Loucy (cell line): ENCODE data around the gene MXRA5.

ENCODE experiments used
- CTCF ChIP-seq: fragments of 200-600 bp; sonication (generic); conservative IDR thresholded peaks from 2 replicates; pipeline ENCODE4 v1.5.1; 2014; ENCODE audit warnings: mild to moderate bottlenecking, antibody characterized with exemption, low read length
- EZH2phosphoT487 ChIP-seq: fragments of 200-600 bp; IDR thresholded peaks from 2 replicates; pipeline ENCODE4 v1.6.1; 2018; ENCODE audit warnings: antibody characterized with exemption, mild to moderate bottlenecking, moderate library complexity, borderline replicate concordance

GRCh38 chrX:3268829-3269228, 77.6 kb downstream of the MXRA5 start:
- TF ChIP-seq CTCF: no peak
- TF ChIP-seq EZH2phosphoT487: no peak
